ENCODE measurements around the gene DIP2C.
"Not testable (repeated sequence)": the region's sequence is repeated elsewhere in the genome, so short reads cannot be mapped to it uniquely, and the experiment has no call there.

DNA sequence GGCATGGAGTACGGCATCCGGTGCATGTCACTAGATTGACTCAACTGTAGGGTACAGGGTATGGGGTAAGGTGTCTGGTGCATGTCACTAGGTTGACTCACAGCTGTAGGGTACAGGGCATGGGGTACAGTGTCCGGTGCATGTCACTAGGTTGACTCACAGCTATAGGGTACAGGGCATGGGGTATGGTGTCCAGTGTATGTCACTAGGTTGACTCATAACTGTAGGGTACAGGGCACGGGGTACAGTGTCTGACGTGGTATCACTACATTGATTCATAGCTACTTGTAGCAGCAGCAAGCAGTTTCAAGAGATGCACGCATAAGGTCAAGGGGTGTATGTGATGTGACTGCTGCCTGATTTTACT lies 424.4 kb downstream of the DIP2C start:
- TF ChIP-seq POLR2AphosphoS5, POLR2A (IDR thresholded peaks at IDR 0.05): not testable (repeated sequence)
- TF ChIP-seq, protein P1, sequence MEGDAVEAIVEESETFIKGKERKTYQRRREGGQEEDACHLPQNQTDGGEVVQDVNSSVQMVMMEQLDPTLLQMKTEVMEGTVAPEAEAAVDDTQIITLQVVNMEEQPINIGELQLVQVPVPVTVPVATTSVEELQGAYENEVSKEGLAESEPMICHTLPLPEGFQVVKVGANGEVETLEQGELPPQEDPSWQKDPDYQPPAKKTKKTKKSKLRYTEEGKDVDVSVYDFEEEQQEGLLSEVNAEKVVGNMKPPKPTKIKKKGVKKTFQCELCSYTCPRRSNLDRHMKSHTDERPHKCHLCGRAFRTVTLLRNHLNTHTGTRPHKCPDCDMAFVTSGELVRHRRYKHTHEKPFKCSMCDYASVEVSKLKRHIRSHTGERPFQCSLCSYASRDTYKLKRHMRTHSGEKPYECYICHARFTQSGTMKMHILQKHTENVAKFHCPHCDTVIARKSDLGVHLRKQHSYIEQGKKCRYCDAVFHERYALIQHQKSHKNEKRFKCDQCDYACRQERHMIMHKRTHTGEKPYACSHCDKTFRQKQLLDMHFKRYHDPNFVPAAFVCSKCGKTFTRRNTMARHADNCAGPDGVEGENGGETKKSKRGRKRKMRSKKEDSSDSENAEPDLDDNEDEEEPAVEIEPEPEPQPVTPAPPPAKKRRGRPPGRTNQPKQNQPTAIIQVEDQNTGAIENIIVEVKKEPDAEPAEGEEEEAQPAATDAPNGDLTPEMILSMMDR (IDR thresholded peaks at IDR 0.05): not testable (repeated sequence)

Data from prostate gland (tissue), 2 donors.